Middle frontal gyrus (tissue), 1 donor: ENCODE measurements around the gene TRIM3.

ENCODE experiments used
- DNase-seq: peaks from one replicate; pipeline ENCODE4 v3.0.0-alpha.2; 2015; ENCODE audit warnings: low spot score; ENCODE audit errors: extremely low spot score

Gene TRIM3

GRCh38 chr11:6402561-6402981, 71.2 kb downstream of the TRIM3 start:
- DNase-seq: no peak

GRCh38 chr11:6402061-6402470, 71.7 kb downstream of the TRIM3 start:
- DNase-seq: no peak

DNA sequence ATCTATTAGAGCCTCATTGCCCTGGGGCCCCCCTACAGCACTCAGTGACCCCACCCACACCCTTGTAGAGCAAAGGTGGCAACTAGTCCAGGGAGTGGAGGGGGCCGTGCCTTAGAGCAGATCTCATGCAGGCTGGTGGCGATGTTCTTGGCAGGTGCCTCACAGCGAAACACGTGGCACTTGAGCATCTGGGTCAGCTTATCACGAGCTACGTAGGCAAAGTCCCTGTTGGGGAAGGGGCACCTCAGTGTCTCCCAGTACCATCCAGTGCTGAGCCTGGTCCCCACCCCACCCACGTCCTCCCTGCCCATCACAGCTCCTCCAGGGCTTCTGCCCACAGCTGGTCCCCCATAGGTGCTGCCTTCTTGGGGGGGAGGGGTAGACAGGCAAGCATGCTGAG, 72.3 kb downstream of the TRIM3 start:
- no peak for DNase-seq

- DNase-seq: no peak
Measured at GRCh38 chr11:6400431-6401345, 73.1 kb downstream of the TRIM3 start.
